GM18861 (cell line): ENCODE results near the gene GATA6.

Experiments
- ATAC-seq: cut with Tn5 transposase; IDR thresholded peaks from one replicate; pipeline ENCODE4 v1.9.1; 2021; ENCODE audit not compliant: unreplicated experiment

The GATA6 gene

GRCh38 chr18:22166069-22166950 lies 3.1 kb upstream of the GATA6 start:
- no peak for ATAC-seq

DNA sequence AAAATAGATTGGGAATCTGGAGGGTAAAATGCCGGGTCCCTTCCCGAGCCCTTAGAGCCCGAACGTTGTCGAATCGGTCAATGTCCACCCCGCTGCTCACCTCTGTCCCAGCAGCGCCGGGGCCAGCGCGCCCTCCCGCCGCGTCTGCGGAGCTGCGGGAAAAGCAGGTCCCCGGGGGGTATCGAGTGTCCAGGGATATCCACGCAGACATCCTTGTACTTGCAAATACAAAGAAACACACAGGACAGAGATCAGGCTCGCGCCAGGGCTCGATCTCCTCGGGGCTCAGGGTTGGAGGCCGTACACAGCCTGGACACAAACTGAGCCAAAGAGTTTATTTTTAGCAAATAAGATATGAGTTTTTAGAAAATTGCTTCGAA lies 2.3 kb upstream of the GATA6 start:
- ATAC-seq, result no peak

GRCh38 chr18:22167471-22168241 lies 1.7 kb upstream of the GATA6 start:
- ATAC-seq, result no peak

DNA sequence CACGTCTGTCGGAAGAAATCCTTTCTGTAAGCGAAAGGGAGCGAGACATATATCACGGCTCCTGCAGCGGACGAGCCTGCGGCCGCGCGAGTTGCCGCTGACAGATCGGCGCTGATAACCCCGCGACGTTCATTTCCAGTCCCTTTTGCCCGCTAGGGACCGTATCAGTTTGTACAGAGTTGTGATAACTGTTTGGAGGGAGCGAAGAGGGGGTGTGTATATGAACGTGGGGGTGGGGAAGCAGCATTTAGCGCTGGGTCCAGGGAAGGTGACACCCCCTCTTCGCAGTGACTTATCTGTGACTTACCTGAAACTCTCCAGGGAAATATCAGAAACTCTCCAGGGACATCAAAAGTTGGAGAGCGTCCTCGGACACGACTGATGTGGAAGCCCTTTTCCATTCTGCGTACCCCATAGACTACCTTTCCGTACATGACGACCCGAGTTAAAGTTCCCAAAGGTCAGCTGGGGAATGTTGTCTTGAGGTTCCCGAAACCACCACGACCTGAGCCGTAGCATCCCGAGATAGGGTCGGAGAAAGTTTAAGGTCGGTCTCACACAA lies 948 bp upstream of the GATA6 start:
- ATAC-seq, result no peak

DNA sequence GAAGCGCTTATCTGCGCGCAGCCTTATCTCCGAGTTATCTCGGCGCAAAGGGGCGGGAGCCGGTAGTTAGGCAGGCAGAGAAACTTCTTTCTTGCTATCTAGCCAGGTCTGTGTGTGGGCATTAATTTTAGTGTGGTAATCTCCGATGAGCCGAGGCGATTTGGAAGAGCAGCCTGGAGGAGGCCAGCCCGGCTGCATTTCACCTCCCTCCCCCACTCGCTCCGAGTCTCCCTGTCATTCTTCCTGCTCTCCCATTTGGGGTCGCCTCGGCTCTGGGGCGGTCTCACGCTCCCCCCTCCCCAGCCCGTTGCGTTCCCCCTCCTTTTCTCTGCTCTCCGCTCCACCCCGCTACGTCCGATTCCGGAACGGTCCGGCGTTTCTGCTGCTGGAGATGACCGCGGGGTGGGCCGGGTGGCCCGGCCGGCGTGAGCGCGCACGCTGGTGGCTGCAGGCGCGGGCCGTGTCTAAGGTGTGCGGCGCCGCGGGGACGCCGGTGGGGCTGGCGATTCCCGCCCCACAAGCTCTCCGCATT lies 566 bp downstream of the GATA6 start:
- ATAC-seq, result no peak

DNA sequence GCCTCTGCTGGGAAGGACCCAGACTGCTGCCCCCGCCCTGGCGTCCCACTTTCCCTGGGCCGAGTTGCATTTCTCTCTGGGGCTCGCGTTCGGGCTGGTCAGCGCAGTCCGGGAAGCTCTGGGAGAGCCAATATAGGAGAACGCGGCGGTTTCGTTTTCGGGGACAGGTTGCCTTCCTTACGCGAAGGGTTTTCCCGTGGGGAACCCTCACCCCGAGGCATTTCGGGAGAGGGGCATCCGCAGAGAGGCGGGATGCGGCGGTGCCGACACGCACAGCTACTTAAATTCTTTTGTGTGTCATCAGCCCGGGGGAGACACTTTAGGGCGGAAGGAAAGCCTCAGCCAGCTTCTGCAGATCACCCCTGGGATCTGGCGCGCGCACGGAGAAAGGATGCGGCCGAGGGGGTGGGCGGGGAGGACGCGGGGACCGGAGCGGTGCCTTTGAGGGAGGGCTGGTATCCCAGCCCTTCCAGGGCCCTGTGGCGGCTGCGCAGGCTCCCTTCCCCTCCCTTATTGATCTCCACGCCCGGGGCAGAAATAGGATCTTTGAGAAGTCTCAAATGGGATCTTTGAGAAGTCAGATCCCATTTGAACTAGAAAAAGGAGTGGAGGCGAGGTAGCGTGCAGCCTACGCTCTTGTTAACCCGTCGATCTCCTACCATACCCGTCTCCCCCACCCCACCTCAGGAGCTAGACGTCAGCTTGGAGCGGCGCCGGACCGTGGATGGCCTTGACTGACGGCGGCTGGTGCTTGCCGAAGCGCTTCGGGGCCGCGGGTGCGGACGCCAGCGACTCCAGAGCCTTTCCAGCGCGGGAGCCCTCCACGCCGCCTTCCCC lies 1.2 kb downstream of the GATA6 start:
- ATAC-seq, result no peak

GRCh38 chr18:22171258-22172119 lies 2.1 kb downstream of the GATA6 start:
- no peak for ATAC-seq

DNA sequence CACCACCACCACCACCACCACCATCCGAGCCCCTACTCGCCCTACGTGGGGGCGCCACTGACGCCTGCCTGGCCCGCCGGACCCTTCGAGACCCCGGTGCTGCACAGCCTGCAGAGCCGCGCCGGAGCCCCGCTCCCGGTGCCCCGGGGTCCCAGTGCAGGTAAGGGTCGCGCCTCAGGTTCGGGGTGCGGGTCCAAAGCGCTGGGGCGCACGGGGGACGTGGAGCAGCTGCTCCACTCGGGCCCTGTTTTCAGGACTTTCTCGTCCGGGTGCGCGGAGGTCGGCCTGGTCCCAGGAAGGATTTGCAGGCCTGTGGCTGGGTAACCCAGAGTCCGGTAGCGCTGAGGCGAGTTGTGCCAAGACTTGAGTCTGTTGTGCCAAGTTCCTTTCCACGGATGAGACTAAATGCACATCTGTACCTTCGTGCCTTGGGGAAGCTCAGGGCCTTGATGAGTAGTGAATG lies 2.8 kb downstream of the GATA6 start:
- no peak for ATAC-seq

DNA sequence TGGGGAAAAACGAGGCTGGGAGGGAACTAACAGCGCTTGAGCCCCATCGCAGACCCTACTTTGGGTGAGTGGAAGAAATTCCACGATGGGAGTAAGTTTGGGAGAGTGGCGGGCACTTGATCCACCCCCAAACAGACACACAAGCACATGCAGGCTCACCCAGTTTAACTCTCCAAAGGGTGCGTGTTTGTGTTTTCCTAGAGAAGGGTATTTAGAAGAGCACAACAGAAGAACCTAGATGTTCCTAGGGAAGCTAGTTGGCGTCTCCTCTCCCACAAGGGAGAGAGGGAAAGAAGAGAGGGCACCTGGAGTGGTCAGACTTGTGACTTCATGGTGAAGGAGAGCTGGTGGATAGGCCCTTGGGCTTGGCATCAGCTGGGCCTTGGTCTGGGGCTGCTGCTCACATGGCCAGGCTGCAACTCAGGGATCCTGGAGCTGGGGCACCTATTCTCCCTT lies 3.2 kb downstream of the GATA6 start:
- ATAC-seq, result no peak

- ATAC-seq, result no peak
These were observed 4.0 kb downstream of the GATA6 start for GRCh38 chr18:22173221-22173927.

DNA sequence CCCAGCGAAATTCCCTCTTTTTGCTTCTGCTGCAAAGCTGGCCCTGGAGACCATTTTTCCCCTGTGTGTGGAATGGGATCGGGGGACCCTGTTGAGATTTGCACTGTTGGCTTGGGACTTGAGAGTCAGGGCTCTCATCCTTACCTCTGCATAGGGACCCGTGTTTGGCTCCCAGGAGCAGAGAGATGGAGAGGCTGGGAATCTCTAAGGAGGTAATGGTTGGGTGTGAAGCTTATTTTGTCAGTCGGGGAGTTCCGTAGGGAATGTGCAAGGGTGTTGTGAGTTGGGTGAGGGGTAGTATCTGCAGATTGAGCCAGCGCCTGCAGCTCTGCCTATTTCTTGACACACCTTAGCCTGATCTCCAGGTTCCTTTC lies 4.5 kb downstream of the GATA6 start:
- no peak for ATAC-seq

DNA sequence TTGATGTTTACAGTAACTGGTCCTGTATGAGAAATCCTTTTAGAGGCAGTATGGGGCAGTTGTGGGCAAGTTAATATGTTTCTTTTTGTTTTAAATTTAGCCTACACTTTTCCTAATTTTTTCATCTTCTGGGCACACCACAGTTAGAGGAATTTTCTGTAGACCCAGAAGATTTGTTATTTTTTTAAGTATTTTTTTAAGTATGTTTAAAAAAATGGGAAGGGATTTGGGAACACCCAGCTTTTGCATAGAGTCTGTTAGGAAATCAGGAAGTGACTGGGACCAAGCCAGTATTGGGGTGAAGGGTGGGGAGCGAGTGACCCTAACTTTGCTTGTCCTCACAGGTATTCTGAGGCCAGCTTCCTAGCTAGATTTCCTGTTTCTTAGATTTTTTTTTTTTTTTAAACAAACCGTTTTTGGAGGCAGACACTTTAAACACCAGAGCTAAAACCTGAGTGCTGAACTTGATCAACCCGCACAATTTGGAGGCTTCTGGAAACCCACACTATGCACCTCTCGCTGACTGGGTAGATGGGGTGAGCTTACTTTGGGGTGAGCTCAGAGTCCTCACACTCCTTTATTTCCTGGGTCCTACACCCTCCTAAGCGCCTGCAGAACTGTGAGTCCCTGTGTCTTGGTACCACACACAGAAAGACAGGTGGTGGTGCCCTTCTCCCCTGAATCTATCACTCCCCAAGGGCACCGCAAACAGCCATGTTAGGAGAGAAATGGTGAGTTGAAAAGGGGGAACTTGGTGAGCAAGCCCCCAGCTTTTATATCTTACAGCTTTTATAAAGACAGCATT lies 5.2 kb downstream of the GATA6 start:
- no peak for ATAC-seq

DNA sequence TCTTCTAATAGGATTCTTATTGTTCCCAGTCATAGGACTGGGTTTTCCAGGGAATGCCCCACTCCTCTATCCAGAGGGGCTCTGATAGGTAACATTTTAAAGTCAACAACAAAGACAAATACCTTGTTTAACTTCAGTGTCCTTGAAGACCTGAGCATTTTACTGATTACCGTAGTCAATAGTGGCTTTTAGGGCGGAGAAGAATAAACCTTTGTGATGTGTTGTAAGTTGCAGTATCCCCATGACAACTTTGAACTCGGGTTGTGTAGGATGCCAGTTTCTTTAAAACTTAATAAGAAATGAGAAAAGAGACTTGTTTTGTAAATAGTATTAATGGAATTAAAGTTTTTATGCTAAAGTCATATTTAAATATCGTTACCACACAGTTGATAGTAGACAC lies 6.0 kb downstream of the GATA6 start:
- ATAC-seq, result no peak

GRCh38 chr18:22176420-22177326 lies 7.3 kb downstream of the GATA6 start:
- ATAC-seq, result no peak

- ATAC-seq, result no peak
These were observed 8.0 kb downstream of the GATA6 start for GRCh38 chr18:22177327-22177871.

DNA sequence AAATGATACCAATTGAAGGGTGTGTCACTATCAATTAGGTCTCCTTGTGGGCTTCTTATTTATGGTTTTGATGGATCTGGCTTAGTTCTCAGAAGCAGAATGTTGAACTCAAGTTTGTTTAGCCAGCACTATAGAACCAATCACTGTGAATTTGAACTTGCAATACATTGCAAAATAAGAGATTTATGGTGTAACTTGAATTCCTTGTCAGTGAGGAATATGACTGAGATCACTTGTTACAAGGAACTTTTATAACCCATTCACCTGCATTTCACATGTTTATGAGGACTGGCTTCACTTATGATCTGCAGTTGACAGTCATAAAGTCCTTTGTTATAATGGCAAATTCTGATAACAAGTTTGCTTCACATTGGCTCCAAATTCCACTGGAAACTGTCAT lies 9.8 kb downstream of the GATA6 start:
- no peak for ATAC-seq

DNA sequence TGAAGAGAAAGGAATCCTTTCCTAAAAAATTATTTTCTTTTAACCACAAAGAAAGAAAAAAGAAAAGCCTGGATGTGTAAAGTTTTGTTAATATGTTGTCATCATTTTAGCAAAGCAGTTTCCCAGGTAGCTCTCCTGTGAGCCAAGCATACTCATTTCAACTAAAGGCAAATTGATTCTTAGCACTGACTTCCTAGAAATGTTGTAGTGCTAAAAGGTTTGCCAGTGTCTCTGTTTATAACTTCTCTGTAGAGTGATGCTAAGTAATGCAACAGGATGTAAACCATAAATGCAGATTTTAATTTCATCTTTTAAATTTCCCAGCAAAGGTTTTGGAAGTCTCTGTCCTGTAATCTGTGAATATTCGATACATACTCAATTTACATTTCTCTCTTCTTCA lies 10.2 kb downstream of the GATA6 start:
- no peak for ATAC-seq
